ENCODE measurements around the gene CDC16.

The CDC16 gene

GRCh38 chr13:114200399-114200911, 34.2 kb upstream of the CDC16 start:
- no peak for TF ChIP-seq CTCF (IDR thresholded peaks at IDR 0.05; ENCODE audit: low read depth, low read length)
- DNase-seq (ENCODE audit: extremely low read depth, low read depth): no peak

GRCh38 chr13:114202581-114202980, 32.1 kb upstream of the CDC16 start:
- no peak for TF ChIP-seq CTCF (IDR thresholded peaks at IDR 0.05; ENCODE audit: low read depth, low read length)
- no peak for DNase-seq (ENCODE audit: extremely low read depth, low read depth)

GRCh38 chr13:114203536-114203935, 31.2 kb upstream of the CDC16 start:
- DNase-seq (ENCODE audit: extremely low read depth, low read depth): no peak
- TF ChIP-seq CTCF (IDR thresholded peaks at IDR 0.05; ENCODE audit: low read depth, low read length): no peak

GRCh38 chr13:114204894-114205293, 29.8 kb upstream of the CDC16 start:
- no peak for DNase-seq (ENCODE audit: extremely low read depth, low read depth)
- no peak for TF ChIP-seq CTCF (IDR thresholded peaks at IDR 0.05; ENCODE audit: low read depth, low read length)

- TF ChIP-seq CTCF (IDR thresholded peaks at IDR 0.05; ENCODE audit: low read depth, low read length): no peak
Observed at GRCh38 chr13:114208134-114208533, 26.6 kb upstream of the CDC16 start.

GRCh38 chr13:114211446-114212157, 23.1 kb upstream of the CDC16 start:
- no peak for DNase-seq (ENCODE audit: extremely low read depth, low read depth)
- TF ChIP-seq CTCF (IDR thresholded peaks at IDR 0.05; ENCODE audit: low read depth, low read length): no peak

More at GRCh38 chr13:114208134-114208533, 26.6 kb upstream of the CDC16 start:
- no peak for DNase-seq (ENCODE audit: extremely low read depth, low read depth)

- no peak for TF ChIP-seq CTCF (IDR thresholded peaks at IDR 0.05; ENCODE audit: low read depth, low read length)
- no peak for DNase-seq (ENCODE audit: extremely low read depth, low read depth)
Observed at GRCh38 chr13:114212158-114212495, 22.6 kb upstream of the CDC16 start.
